ENCODE measurements around the gene WDFY2. TPM values are rescaled to one million over a fixed set of nuclear protein-coding genes. Genes with fewer than 3 reads are reported as not detected.

Gene WDFY2
- total and polyA plus RNA-seq, 10 of the 15 experiments (the other 5 are each of a cell fraction or from before 2014, with no cell fraction given), result 2.1 to 13.0 (median 8.1) TPM

GRCh38 chr13:51564671-51565070, 19.6 kb upstream of the WDFY2 start:
- POLR2A ChIA-PET, result interaction anchor here (1.1 to 1.3 kb wide), 2 partner anchors 16 kb away, joined by 3 read pairs; no protein-coding TSS in a partner anchor
- Histone ChIP-seq H3K79me2 (ENCODE audit: control insufficient read depth, insufficient read depth, low read length) (no peaks in the 10 kb centered on the region), H2AFZ (ENCODE audit: control insufficient read depth, low read depth, low read length) (no peak overlapping the region), H3K9me3 (replicated peaks; ENCODE audit: control insufficient read depth, insufficient read depth, low read length) (peaks cover 2% of the 10 kb centered on the region; the same call in 2 of the 3 replicates), H3K36me3 (ENCODE audit: control insufficient read depth in 2 of 2, insufficient read depth in 2 of 2, low read length in 1 of 2) (no peaks in the 10 kb centered on the region), H3K4me1 (ENCODE audit: control insufficient read depth, insufficient read depth, low read length) (peaks cover 31% of the 10 kb centered on the region), H3K4me2 (ENCODE audit: control insufficient read depth, insufficient read depth) (no peak overlapping the region), H3K27me3 (replicated peaks in 1 of 2; ENCODE audit: control insufficient read depth in 2 of 2, insufficient read depth in 2 of 2, low read length in 1 of 2) (no peaks in the 10 kb centered on the region), H4K20me1 (ENCODE audit: control insufficient read depth, insufficient read depth) (no peaks in the 10 kb centered on the region), H3K9ac (ENCODE audit: control insufficient read depth, insufficient read depth, low read length) (no peak overlapping the region), H3K27ac (ENCODE audit: control insufficient read depth, insufficient read depth) (no peak overlapping the region), H3K4me3 (no peak overlapping the region)
- no peak for FAIRE-seq
- SMC1A ChIA-PET (ENCODE audit: uncharacterized antibody, unreplicated experiment), result interaction anchor here (0.9 to 1.5 kb wide), 2 partner anchors 11 to 16 kb away, joined by 4 to 5 read pairs; no protein-coding TSS in a partner anchor
- ATAC-seq, result no peak
- DNase-seq (ENCODE audit: low read depth, low spot score), result no peak
- 100% methylated on average over 1 of the region's 1 CpG for WGBS (ENCODE audit: insufficient coverage, insufficient replicate concordance, low lambda C conversion rate, missing lambda C conversion rate)
- no TSS peak for BruUV-seq (replicated peaks)
- TF ChIP-seq TCF7 (IDR thresholded peaks at IDR 0.05; ENCODE audit: borderline replicate concordance) (no peak), ATF2 (IDR thresholded peaks at IDR 0.05; ENCODE audit: low read length) (no peak), KAT2A (conservative IDR thresholded peaks at IDR 0.05; ENCODE audit: control insufficient read depth, low read depth, low read length) (no peak), ATF7 (IDR thresholded peaks at IDR 0.05; ENCODE audit: low read depth) (no peak), JUND (IDR thresholded peaks at IDR 0.05; ENCODE audit: low read depth, low read length) (no peak), ETV6 (conservative IDR thresholded peaks at IDR 0.05 in 1 of 2, IDR thresholded peaks at IDR 0.05 in 1 of 2; ENCODE audit: borderline replicate concordance in 1 of 2, low read depth in 1 of 2) (no peak), ZBTB4 (CRISPR knock-in tag; IDR thresholded peaks at IDR 0.05) (no peak), ZNF207 (IDR thresholded peaks at IDR 0.05; ENCODE audit: borderline replicate concordance) (no peak), SMARCA5 (IDR thresholded peaks at IDR 0.05) (no peak), NR2C1 (IDR thresholded peaks at IDR 0.05) (no peak), SIX5 (IDR thresholded peaks at IDR 0.05; ENCODE audit: low read depth, low read length, severe bottlenecking) (no peak), SKIL (IDR thresholded peaks at IDR 0.05; ENCODE audit: low read depth, poor library complexity, severe bottlenecking) (no peak)
- CTCF ChIA-PET, result no interaction called here
- intact Hi-C loops (cut with micrococcal nuclease; ENCODE audit: unreplicated experiment) (loop anchor here (5.0 kb wide), 1 partner anchor 112 kb away; the partner anchor contains the start of gene INTS6), in situ Hi-C loops (cut with MboI) (no loop called here)
- RAD21 ChIA-PET (ENCODE audit: unreplicated experiment), result no interaction called here

Measured in GM12878 (cell line).